Esophagus muscularis mucosa (tissue), 4 donors: ENCODE measurements around the gene PFDN5. TPM values are rescaled to one million over a fixed set of nuclear protein-coding genes. Genes with fewer than 3 reads are reported as not detected.

Experiments
- DNase-seq: peaks from one replicate; pipeline ENCODE4 v3.0.0-alpha.2; 2017; ENCODE audit errors: extremely low spot score
- H3K27ac ChIP-seq, 4 donors: fragments of 200-600 bp; sonication (generic); replicated peaks in 1 of 4; 1 replicate in 3 of 4; 2 replicates in 1 of 4; pipeline ENCODE4 v1.5.1; 2016 to 2019; ENCODE audit warnings: mild to moderate bottlenecking in 1 of 4
- H3K27me3 ChIP-seq, 4 donors: fragments of 200-600 bp; sonication (generic); one replicate each; pipeline versions ENCODE4 v1.5.1 to v1.6.0; 2016 to 2019
- H3K36me3 ChIP-seq, 4 donors: fragments of 200-600 bp; sonication (generic); one replicate each; pipeline ENCODE4 v1.5.1; 2016 to 2019
- H3K4me1 ChIP-seq, 4 donors: fragments of 200-600 bp; sonication (generic); one replicate each; pipeline ENCODE4 v1.5.1; 2016 to 2019
- H3K4me3 ChIP-seq, 4 donors: fragments of 200-600 bp; sonication (generic); 1 replicate in 2 of 4; 2 replicates in 2 of 4; pipeline ENCODE4 v1.5.1; 2016 to 2019; ENCODE audit warnings: mild to moderate bottlenecking in 4 of 4, moderate library complexity in 1 of 4
- H3K9me3 ChIP-seq, 4 donors: fragments of 200-600 bp; sonication (generic); 1 replicate in 3 of 4; 2 replicates in 1 of 4; pipeline ENCODE4 v1.5.1; 2016 to 2019
- CTCF ChIP-seq, 3 experiments: fragments of 200-600 bp in 2 of 3; fragments of 450-650 bp in 1 of 3; sonication (generic) in 2 of 3; IDR thresholded peaks; one replicate each; pipeline ENCODE4 v1.5.1; 2017 to 2019; ENCODE audit warnings: antibody characterized with exemption in 3 of 3, mild to moderate bottlenecking in 2 of 3, moderate library complexity in 1 of 3
- EP300 ChIP-seq: sonication (generic); formaldehyde crosslinking; IDR thresholded peaks from one replicate; pipeline ENCODE4 v1.6.1; 2017; ENCODE audit warnings: antibody characterized with exemption
- POLR2A ChIP-seq: fragments of 450-650 bp; IDR thresholded peaks from one replicate; pipeline ENCODE4 v1.6.1; 2017; ENCODE audit warnings: antibody characterized with exemption, moderate library complexity, mild to moderate bottlenecking, low read depth
- POLR2AphosphoS5 ChIP-seq, 2 donors: sonication (generic); formaldehyde crosslinking; IDR thresholded peaks; one replicate each; pipeline ENCODE4 v1.6.1; 2017; ENCODE audit warnings: antibody characterized with exemption in 2 of 2
- WGBS: methylation state at CpG from one replicate; pipeline ENCODE4 v1.1.5; 2018; 5-methylcytosine and 5-hydroxymethylcytosine counted together
- intact Hi-C: fragments of 100-400 bp; cut with DNase I; formaldehyde crosslinking; loops from one replicate; pipeline ENCODE4 v1.15.1; 2023
- total RNA-seq, 4 donors: library from RNA; depleted of rRNA; stranded (reverse); fragments of >200 nt; gene quantifications; one replicate each; pipeline versions ENCODE4 v1.1.0 to v1.2.1, GENCODE V29; 2016

PFDN5 gene
- total RNA-seq, 4 donors from 2014 or later, result 446 to 812 (median 631) TPM

GRCh38 chr12:53324779-53325510 lies 29.6 kb downstream of the PFDN5 start:
- Histone ChIP-seq H3K36me3 (no peaks in the 10 kb centered on the region), H3K27ac (peak overlapping the region; percentile 90 to 98 (median 94)), H3K4me1 (peaks cover 29 to 43% (median 42%) of the 10 kb centered on the region in 4 donors), H3K27me3 (peaks cover 0 to 10% (median 0%) of the 10 kb centered on the region in 4 donors), H3K9me3 (no peaks in the 10 kb centered on the region), H3K4me3 (peak overlapping the region; percentile 74 to 87 (median 74))
- 2% methylated on average over 37 of the region's 69 CpGs for WGBS
- intact Hi-C loops, result no loop called here
- TF ChIP-seq EP300 (no peak), POLR2AphosphoS5 (IDR thresholded peaks at IDR 0.05) (peak; percentile 88 to 93), POLR2A (peak; percentile 77), CTCF (IDR thresholded peaks at IDR 0.05) (peak; percentile 80 to 92 (median 88))
- peak; percentile 99 for DNase-seq

- peaks cover 24 to 37% (median 35%) of the 10 kb centered on the region in 4 donors for H3K4me1 ChIP-seq
- H3K9me3 ChIP-seq, result no peaks in the 10 kb centered on the region
- peak overlapping the region; percentile 90 to 98 (median 94) for H3K27ac ChIP-seq
- H3K36me3 ChIP-seq, result no peaks in the 10 kb centered on the region
- intact Hi-C loops, result loop anchor here (2.0 kb wide), 1 partner anchor 19 kb away; no protein-coding TSS in a partner anchor
- H3K4me3 ChIP-seq, result peak overlapping the region; percentile 74 to 87 (median 74)
- TF ChIP-seq EP300 (no peak), POLR2AphosphoS5 (IDR thresholded peaks at IDR 0.05) (peak; percentile 14 to 57), POLR2A (no peak), CTCF (IDR thresholded peaks at IDR 0.05) (peak in 2 of 3 experiments; percentile 9 to 19)
- no peak for DNase-seq
- H3K27me3 ChIP-seq, result peaks cover 0 to 10% (median 0%) of the 10 kb centered on the region in 4 donors
- WGBS, result under 1% methylated on average over 18 of the region's 50 CpGs
Measured at GRCh38 chr12:53325511-53326061, 30.2 kb downstream of the PFDN5 start.

GRCh38 chr12:53326460-53327185 lies 31.3 kb downstream of the PFDN5 start:
- H3K9me3 ChIP-seq, result no peaks in the 10 kb centered on the region
- WGBS, result 80% methylated on average over 8 of the region's 8 CpGs
- no peak for DNase-seq
- intact Hi-C loops, result loop anchor here (2.0 kb wide), 1 partner anchor 18 kb away; no protein-coding TSS in a partner anchor
- peaks cover 0 to 15% (median 0%) of the 10 kb centered on the region in 4 donors for H3K27me3 ChIP-seq
- H3K36me3 ChIP-seq, result no peaks in the 10 kb centered on the region
- H3K27ac ChIP-seq, result no peak overlapping the region
- peak overlapping the region in 1 of 4 donors; percentile 74 for H3K4me3 ChIP-seq
- H3K4me1 ChIP-seq, result peaks cover 23 to 32% (median 29%) of the 10 kb centered on the region in 4 donors
- TF ChIP-seq EP300 (no peak), CTCF (IDR thresholded peaks at IDR 0.05) (no peak), POLR2AphosphoS5 (IDR thresholded peaks at IDR 0.05) (no peak)

- Histone ChIP-seq H3K36me3 (no peaks in the 10 kb centered on the region), H3K27me3 (peaks cover 0 to 24% (median 0%) of the 10 kb centered on the region in 4 donors), H3K27ac (no peak overlapping the region), H3K9me3 (no peaks in the 10 kb centered on the region), H3K4me3 (no peak overlapping the region), H3K4me1 (peaks cover 18 to 24% (median 23%) of the 10 kb centered on the region in 4 donors)
- intact Hi-C loops, result loop anchor here (2.0 kb wide), 1 partner anchor 17 kb away; no protein-coding TSS in a partner anchor
- DNase-seq, result no peak
- WGBS, result 71% methylated on average over 3 of the region's 3 CpGs
- peak in 2 of 3 experiments; percentile 33 to 43 for TF ChIP-seq CTCF (IDR thresholded peaks at IDR 0.05)
- TF ChIP-seq POLR2A, result no peak
- TF ChIP-seq EP300, result no peak
- TF ChIP-seq POLR2AphosphoS5 (IDR thresholded peaks at IDR 0.05), result no peak
Measured at GRCh38 chr12:53327435-53328042, 32.2 kb downstream of the PFDN5 start.
